HG02798 (cell line): Measurements from ENCODE around the gene SMPDL3A.

ENCODE experiments used
- ATAC-seq: cut with Tn5 transposase; IDR thresholded peaks from one replicate; pipeline ENCODE4 v1.9.1; 2021; ENCODE audit warnings: mild to moderate bottlenecking; ENCODE audit not compliant: unreplicated experiment, poor library complexity

Gene SMPDL3A

DNA sequence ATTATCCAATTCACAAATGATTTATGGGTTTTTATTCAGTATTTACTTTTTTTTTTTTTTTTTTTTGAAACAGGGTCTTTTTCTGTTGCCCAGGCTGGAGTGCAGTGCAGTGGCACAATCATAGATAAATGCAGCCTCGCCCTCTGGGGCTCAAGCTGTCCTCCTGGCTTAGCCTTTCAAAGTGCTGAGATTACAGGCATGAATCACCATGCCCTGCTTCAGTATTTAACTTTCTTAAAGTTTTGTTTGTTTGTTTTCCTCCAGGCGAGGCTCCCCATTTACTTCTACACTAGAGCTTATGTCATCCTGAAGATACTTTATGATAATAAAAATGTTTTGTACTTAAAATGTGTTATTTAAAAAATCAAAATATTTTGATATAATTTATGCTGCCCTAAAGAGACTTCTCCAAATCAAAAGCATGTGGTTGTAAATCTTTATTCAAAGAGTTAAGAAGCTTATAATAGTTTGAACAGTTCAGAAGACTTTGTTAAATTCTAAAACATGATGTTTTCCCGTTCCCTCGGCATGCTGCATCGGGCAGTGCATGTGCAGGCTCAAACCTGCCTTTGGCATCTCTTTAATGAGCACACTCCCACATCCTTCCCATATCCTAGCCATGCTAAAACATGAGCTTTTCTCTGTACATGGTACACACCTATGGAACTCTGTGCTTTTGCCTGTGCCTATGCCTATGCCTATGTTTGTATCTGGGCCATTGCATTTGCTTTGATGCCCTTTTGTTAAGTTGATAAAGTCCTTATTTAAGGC lies 11.0 kb downstream of the SMPDL3A start:
- ATAC-seq, result no peak

DNA sequence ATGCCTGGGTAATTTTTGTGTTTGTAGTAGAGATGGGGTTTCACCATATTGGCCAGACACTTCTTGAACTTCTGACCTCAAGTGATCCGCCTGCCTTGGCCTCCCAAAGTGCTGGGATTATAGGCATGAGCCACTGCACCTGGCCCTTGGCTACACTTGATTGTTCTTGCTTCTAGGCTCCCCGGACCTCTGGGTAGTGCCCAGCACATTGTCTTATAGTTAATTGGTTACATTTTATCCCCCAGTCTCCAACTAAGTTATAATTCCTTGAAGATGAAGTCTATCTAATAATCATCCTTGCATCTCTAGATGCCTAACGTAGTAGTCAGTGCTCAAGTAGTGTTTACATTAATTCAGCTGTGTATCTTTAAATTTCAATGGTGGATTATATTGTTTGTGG lies 11.8 kb downstream of the SMPDL3A start:
- no peak for ATAC-seq

DNA sequence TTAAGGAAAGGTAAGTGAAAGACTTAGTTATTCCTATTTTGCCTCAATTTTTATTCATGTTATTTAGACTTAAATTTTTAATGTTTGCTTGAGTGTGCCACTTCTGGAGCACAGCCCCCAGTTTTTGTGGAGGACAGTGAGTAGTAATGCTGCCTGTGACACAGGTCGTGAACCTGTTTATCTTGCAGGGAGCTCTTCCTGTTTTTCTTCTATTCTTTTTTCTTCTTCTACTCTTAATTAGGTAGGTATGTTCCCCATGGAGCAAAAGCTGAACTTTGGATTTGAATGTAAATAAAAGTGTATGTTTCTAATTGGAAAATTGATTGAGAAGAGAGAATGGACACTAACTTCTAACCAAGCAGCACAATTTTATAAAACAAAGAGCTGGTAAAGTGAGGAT lies 12.3 kb downstream of the SMPDL3A start:
- no peak for ATAC-seq

DNA sequence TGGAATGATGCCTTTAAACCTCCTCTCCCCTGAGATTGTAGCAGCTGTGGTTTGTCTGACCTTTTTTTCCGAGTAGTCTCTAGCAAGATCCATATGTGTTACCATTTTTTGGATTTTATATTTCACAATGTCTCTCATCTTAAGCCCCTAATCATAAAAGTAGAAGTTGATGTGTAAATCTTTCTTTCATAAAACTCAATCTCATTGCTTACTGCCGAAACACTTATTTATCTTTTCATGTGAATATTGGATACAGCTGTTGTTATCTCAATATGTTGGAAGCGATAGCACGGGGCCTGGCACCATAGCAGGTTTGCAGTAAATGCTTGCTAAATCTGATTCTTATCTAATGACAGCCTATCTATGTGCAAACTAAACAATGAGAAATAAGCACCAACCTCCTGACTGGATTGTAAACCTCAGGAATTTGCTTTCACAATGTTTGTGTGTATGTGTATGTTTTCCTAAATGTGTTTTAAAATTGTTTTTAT lies 14.2 kb downstream of the SMPDL3A start:
- ATAC-seq, result no peak

DNA sequence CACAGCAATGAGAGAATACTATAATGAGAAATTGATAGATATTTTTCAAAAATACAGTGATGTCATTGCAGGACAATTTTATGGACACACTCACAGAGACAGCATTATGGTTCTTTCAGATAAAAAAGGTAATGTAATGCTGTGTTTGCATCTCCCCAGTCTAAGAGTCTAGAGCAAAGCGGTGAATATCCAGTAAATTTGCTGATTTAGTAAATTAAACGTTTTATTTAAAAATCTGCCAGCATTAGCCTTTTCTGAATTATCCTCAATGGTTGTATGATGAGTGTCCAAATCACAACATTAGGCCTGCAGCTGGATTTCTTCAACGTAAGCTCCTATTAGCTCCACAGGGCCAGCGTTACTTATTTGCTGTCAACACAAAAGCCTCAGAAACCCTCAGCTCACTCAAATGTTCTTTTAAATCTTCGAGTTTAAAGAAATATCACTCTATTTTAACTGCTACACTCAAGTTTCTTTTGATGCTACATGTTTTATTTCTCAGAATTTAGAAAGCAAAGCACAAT lies 16.0 kb downstream of the SMPDL3A start:
- no peak for ATAC-seq

DNA sequence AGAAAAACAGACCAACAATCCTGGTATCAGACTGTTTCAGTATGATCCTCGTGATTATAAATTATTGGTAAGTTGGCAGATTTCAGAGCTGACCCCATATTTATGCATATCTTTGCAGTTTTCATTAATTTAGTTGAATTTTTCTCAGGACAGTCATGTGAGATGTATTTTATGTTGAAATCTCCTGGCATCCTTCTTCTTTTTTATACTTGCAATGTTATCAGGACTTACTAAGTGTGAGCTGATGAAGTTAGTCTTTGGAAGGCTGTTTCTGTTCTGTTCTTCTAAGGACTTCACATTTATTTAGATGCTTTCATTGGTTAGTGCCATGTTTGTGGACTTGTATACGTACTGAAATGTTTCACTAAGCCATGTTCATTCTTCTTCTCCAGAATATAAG lies 17.2 kb downstream of the SMPDL3A start:
- no peak for ATAC-seq

DNA sequence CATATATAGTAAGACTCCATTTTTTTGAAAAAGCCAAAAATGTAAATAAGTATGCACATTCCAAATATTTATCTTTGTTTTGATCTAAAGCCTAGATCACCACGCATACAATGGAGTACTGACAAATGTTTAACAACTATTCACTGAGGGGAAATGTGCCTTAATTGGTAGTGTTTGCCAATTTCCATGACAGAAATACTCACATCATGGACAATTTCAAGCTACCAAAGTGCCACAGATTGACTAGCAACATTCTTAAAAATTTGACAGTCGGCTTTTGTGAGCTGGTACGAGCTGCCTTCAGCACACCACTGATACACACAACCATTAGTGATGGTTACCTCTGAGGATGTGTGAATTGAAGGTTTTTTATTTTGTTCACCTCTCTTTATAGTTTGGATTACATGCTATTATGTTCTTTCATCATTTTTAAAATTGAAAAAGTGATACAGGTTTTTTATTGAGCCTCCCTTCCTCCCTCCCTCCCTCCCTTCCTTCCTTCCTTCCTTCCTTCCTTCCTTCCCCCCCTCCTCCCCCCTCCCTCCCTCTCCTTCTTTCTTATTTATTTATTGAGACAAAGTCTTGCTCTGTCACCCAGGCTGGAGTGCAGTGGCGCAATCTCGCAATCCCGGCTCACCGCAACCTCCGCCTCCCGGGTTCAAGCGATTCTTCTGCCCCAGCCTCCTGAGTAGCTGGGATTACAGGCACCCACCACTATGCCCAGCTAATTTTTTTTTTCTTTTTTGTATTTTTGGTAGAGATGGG lies 19.2 kb downstream of the SMPDL3A start:
- ATAC-seq, result no peak

DNA sequence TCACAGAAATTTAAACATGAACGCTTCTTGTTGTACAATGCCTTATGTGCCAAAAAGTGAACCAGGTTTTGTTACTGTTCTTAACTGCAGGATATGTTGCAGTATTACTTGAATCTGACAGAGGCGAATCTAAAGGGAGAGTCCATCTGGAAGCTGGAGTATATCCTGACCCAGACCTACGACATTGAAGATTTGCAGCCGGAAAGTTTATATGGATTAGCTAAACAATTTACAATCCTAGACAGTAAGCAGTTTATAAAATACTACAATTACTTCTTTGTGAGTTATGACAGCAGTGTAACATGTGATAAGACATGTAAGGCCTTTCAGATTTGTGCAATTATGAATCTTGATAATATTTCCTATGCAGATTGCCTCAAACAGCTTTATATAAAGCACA lies 19.9 kb downstream of the SMPDL3A start:
- ATAC-seq, result no peak

DNA sequence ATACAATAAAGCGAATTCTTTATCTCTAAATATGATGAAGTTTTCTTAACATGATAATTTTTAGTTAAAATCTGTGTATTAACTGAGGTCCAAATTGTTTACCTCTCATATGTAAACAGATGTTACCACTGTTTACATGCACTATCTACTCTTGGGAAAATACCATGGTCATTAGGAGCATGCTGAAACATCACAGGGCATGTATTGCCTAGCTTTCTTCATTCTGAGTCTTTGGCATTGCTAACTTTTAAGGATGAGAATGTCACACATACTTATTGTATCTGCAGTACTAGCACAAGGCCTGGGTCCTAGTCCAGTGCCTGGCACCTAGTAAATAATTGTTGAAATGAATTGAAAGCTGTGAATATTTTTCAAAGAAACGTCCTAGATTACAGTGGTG lies 20.6 kb downstream of the SMPDL3A start:
- ATAC-seq, result no peak

DNA sequence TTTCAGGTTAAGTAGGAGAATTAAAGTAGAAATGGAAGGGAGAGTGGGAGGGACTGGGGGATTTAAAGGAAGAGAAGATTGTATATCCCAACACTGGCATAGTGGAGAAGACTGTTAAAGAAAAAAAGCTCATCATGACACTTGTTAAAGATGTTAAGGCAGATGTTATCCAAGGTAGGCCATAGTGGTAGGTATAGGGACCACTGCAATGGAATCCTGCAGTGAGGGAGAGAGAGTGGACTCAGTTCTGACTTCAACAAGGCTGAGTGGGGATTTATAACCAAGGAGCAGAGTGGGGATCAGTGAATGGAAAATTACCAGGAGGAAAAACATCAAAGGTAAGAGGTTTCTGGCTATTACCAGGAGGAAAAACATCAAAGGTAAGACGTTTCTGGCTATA lies 21.1 kb downstream of the SMPDL3A start:
- no peak for ATAC-seq

DNA sequence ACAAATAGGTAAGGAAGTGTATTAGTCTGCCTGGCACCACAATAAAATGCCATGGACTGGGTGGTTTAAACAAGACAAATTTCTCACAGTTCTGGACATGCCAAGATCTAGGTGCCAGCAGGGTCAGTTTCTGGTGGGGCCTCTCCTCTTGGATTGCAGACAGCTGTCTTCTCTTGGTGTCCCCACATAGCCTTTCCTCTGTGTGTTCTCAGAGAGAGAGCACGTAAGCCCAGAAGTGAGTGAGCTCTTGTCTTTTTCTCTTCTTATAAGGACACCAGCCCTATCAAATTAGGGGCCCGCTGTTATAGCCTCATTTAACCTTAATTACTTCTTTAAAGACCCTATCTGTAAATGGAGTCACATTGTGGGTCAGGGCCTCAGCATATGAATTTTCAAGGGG lies 28.3 kb downstream of the SMPDL3A start:
- no peak for ATAC-seq

DNA sequence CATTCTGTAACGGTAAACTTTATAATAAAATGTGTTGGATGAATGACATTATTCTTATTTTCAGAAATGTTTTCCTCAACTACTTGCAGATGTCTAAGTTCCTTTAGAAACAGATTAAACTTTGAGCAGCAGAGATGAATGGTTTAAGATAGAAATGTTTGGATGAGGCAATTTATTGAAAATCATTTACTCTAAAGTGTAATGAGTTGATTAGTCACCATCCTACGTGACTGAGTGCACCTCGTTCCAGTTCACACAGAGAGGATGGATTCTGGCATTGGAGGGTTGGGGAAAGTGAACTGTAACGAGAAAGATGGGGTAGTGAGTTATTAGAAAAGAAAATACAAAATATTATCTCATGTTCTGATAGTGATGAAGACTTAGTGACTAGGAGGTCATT lies 28.7 kb downstream of the SMPDL3A start:
- ATAC-seq, result no peak

DNA sequence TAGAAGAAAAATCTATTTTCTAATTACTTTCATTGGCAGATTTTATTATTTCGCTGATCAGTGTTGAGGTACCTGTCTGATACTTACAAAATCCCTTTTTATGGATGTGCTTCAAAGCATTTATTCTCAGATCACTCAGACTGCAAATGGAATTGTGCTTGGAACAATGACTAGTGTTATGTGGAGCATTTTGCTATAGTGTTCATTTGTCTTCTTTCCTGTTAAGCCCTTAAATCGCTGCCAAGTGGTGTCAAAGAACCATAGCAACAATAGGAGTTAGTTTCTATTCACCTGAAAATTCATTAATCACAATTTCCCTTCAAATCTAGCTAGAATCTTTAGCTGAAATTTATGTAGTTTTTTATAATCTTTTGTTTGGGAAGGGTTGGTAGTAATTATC lies 29.8 kb downstream of the SMPDL3A start:
- no peak for ATAC-seq

DNA sequence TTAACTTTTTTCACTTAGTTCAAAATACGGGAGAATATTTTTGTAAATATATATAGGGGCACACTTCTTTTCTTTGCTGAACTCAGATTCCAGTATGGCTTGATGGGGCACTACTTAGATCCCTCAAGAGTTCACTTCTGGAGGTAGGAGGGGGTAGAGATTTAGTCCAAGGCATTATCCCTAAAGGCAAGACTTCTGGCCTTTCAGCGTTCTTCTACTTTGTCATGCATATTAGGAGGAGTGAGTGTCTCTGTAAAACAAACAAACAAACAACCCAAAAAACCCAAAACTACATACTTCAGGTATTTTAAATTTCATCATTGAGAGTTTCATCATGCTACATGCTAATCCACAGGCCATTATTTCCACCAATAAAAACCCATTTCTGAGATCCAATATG lies 32.0 kb downstream of the SMPDL3A start:
- no peak for ATAC-seq

DNA sequence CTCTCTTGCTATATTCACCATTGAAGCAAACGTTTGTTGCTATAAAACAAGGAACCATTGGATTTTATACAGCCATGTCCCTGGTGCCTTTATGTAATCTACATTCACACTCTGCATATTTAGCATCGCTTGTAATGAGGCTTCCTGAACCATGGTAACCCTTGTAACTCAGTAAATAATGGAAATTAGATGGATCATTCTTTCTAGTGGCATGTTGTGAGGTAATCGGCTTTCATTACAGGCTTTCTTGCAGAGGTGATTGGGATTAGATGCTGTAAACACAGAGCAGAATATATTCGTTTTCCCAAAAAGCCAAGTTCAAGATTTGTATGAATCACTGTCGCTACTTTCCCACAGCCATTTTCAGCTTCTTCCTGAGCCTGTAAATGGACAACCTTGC lies 36.1 kb downstream of the SMPDL3A start:
- no peak for ATAC-seq

DNA sequence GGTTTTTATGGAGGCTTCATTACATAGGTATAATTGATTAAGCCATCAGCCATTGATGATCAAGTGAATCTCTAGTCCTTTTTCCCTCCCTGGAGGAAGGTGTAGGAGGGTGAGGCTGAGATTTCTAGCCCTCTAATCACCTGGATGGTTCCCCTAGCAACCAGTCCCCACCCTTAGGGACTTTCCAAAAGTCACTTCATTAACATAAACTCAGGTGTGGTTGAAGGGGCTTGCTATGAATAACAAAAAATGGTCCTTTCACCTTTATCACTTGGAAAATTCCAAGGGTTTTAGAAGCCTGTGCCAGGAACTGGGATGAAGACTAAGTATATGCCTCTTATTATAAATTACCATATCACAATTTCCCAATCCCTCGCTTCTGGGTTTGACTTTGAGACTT lies 40.4 kb downstream of the SMPDL3A start:
- no peak for ATAC-seq

DNA sequence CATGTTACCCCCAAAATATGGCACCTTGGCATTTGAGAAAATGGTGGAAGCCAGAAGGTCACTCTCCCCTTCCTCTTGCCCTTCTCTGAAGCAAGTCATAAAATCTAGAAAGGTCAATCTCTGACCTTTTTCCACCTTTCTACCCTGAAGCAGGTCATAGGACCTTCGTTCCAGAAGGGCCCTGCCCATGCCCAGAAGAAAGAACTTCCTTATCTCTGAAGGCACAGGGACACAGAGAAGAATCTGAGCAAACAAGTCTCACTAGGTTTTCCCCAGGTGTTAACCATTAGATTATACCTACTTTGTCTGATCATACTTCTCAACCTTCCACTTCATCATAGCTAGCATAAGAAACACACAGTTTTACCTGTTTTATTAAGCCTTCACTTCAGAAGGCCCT lies 42.5 kb downstream of the SMPDL3A start:
- ATAC-seq, result no peak

DNA sequence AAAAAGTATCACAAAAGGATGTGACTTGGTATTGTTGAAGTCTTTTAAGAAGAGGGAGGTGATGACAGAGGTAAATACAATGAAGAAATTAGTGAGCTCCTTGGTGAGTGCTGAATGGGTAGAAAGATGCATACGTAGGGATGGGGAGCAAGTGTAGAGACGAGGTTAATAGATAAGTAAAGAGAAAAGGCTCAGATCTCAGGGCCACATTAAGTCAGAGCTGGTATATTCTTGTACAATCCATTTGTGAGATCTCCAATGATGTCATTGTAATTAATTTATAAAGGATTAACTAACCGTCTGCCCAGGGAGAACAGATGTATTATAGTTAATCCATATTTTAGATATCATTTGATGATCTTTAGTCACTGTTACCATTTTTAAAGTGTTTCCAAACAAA lies 43.4 kb downstream of the SMPDL3A start:
- no peak for ATAC-seq

DNA sequence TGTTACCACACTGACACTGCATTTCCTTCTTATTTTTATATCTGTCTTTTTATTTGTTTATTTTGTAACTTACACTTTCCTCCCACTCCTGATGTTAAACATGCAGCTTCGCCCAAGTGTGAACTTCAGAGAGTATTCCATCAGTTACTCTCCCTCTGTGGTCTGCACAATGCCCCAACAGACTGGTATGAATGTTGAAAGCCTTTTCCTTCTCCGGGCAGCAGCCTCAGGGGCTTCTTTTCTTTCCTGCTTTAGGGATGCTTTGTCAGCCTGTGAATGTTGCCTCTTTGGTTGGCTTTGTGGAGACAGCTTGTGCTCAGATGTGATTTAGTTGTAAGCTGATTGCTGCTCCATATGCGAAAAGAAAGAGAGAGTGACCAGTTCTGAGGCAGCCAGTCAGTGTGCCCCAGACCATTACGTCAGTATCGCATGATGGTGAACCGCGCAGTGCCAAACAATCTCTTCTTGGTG lies 44.0 kb downstream of the SMPDL3A start:
- ATAC-seq, result no peak

DNA sequence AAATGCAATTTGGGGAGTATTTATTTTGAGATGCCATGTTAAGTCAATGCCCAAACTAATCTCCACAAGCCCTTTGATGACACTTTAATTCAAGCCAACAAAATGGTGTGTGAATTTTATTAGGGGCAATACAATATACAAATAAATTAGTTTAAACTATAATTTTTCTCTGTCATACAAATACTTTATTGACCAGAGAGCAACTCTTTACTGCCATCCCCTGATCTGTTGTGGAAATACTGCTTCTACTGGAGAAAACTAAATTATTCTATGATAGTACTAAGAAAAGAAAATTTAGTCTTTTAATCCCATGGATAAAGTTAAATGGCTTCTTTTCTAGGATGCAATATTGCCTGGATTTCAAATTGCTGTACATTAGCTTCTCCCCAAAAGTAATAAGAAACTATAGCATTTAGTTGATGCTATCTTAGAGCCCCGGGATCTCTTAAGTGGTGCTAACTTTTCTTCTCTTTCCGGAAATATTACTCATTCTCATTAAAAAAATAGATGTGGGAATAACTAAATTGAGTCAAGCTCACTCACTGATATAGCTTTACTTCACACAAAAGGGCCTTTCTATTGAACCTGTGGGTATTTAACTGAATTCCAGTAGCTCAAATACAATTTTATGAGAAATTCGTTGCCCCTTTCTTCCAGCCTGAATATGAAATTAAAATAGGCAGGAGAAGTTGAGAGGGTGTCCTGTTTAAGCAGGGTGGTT lies 49.2 kb downstream of the SMPDL3A start:
- ATAC-seq, result no peak

DNA sequence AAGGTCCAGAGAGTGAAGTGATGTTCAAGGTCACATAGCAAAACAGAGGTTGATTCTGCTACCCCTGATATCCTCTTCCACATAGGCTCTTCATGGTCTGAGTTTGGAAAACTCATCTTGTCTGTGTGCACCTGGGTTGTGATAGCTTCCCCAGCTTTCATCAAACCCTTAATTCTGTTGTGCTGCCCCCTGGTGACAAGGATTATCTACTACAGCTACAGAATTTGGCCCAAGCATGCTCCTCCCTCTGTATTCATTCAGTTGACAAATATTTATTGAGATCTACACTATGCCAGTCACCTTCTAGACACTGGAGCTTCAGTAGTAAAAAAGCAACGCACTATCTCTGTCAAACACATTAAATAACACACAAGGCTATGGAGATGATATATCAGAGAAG lies 50.4 kb downstream of the SMPDL3A start:
- ATAC-seq, result peak; percentile 95
